ENCODE data around the gene PATZ1.

DNA sequence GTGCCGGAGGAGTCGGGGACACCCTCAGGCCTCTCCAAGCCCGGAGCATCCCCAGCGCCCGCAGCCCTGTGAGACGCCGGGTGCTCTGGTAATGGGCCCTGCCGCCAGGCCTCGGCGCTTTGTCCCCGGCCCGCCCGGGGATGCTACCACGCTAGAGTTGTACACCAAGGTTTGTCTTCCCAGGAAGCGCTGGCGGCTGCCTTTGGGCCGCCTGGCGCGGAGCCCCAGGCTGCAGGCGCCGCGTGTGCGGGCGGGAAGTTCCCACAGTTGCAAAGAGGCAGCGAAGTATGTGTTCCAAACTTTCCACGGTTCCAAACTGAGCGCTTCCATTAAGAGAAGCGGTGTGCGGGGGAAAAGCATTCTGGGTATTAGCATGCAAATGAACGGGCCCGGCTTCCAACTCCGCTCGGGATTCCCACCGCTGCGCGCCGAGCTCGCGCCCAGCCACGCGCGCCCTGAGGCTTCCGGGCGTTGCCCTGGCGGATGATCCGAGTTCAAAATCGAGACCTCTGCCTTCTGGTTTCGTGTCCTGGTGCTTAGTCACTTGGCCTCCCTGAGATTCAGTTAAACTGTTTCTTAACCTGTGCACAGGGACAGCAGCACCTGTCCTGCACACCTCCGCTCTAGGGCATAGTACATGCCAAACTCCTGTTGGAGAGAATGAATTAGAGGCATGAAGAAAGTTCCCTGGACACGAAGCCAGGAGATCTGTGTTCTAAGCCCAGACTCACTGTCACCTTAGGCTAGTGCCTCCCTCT, 1.3 kb upstream of the PATZ1 start:
- TF ChIP-seq, protein P1, sequence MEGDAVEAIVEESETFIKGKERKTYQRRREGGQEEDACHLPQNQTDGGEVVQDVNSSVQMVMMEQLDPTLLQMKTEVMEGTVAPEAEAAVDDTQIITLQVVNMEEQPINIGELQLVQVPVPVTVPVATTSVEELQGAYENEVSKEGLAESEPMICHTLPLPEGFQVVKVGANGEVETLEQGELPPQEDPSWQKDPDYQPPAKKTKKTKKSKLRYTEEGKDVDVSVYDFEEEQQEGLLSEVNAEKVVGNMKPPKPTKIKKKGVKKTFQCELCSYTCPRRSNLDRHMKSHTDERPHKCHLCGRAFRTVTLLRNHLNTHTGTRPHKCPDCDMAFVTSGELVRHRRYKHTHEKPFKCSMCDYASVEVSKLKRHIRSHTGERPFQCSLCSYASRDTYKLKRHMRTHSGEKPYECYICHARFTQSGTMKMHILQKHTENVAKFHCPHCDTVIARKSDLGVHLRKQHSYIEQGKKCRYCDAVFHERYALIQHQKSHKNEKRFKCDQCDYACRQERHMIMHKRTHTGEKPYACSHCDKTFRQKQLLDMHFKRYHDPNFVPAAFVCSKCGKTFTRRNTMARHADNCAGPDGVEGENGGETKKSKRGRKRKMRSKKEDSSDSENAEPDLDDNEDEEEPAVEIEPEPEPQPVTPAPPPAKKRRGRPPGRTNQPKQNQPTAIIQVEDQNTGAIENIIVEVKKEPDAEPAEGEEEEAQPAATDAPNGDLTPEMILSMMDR (conservative IDR thresholded peaks at IDR 0.05) = no peak
- TF ChIP-seq ZFX (IDR thresholded peaks at IDR 0.05) = peak; percentile 93
